K562 (cell line): ENCODE data around the gene MDK. TPM values are rescaled to one million over a fixed set of nuclear protein-coding genes. Genes with fewer than 3 reads are reported as not detected.

Source experiments
- ADNP ChIP-seq: fragments of 200-800 bp; sonication (Bioruptor generic); IDR thresholded peaks from 2 replicates; pipeline ENCODE4 v1.6.1; 2016; ENCODE audit warnings: missing genetic modification characterization, missing compliant biosample characterization
- FIP1L1 ChIP-seq: fragments of 200-400 bp; formaldehyde crosslinking; IDR thresholded peaks from 2 replicates; pipeline ENCODE4 v1.6.1; 2018; ENCODE audit warnings: mild to moderate bottlenecking, low read depth, low read length; ENCODE audit not compliant: poor library complexity, severe bottlenecking
- KDM5B ChIP-seq: fragments of 200-600 bp; sonication (generic); IDR thresholded peaks from 2 replicates; pipeline ENCODE4 v1.6.1; 2012; ENCODE audit warnings: low read depth, mild to moderate bottlenecking, moderate library complexity, low read length, control low read depth, inconsistent platforms; ENCODE audit not compliant: insufficient replicate concordance
- KLF13 ChIP-seq: fragments of 450-650 bp; IDR thresholded peaks from 2 replicates; pipeline ENCODE4 v1.6.1; 2016; ENCODE audit warnings: missing genetic modification characterization, low read depth, mild to moderate bottlenecking, missing compliant biosample characterization, moderate library complexity, borderline replicate concordance
- MYC ChIP-seq, 2 experiments: fragments of 250-450 bp in 1 of 2; sonication (Bioruptor Pico) in 1 of 2; IDR thresholded peaks; 2 replicates each; pipeline versions ENCODE4 v1.5.1 to v1.6.1; 2012 to 2021; ENCODE audit warnings: low read depth in 2 of 2, borderline replicate concordance in 1 of 2, improper control_type of control experiment in 1 of 2, low read length in 1 of 2, mild to moderate bottlenecking in 1 of 2, moderate library complexity in 1 of 2
- OTX1 ChIP-seq: fragments of 450-650 bp; formaldehyde crosslinking; IDR thresholded peaks from 2 replicates; pipeline ENCODE4 v1.4.0; 2022; ENCODE audit warnings: mild to moderate bottlenecking
- SRF ChIP-seq, 2 experiments: fragments of 250-450, 450-650 bp in 1 of 2; sonication (Bioruptor Pico) in 1 of 2; sonication (generic) in 1 of 2; formaldehyde crosslinking; IDR thresholded peaks; 2 replicates each; pipeline versions ENCODE4 v1.5.0 to v1.5.1; 2020 to 2022; ENCODE audit warnings: mild to moderate bottlenecking in 1 of 2, missing genetic modification reagents in 1 of 2
- TBL1XR1 ChIP-seq, 2 experiments: IDR thresholded peaks; 2 replicates each; pipeline ENCODE4 v1.6.1; 2012; ENCODE audit warnings: improper control_type of control experiment in 2 of 2, low read length in 2 of 2, mild to moderate bottlenecking in 1 of 2
- TCF3 ChIP-seq: sonication (generic); formaldehyde crosslinking; IDR thresholded peaks from 2 replicates; pipeline ENCODE4 v1.4.0; 2020; ENCODE audit warnings: mild to moderate bottlenecking, missing genetic modification reagents
- ZKSCAN3 ChIP-seq: fragments of 250-450 bp; sonication (Bioruptor Pico); IDR thresholded peaks from 2 replicates; pipeline ENCODE4 v1.4.0; 2020
- ZNF143 ChIP-seq: sonication (generic); formaldehyde crosslinking; IDR thresholded peaks from 2 replicates; pipeline ENCODE4 v1.9.0; 2022; ENCODE audit warnings: mild to moderate bottlenecking, missing genetic modification reagents
- ZNF354B ChIP-seq: fragments of 250-450 bp; sonication (Bioruptor Pico); IDR thresholded peaks from 2 replicates; pipeline ENCODE4 v1.4.0; 2020
- polyA plus RNA-seq, 8 experiments: library from polyadenylated mRNA; depleted of rRNA in 4 of 8; stranded (reverse) in 5 of 8; unstranded in 3 of 8; fragments of >200 nt; fragmentation: Nextera tagmentation in 2 of 8; fragmentation: Illumina TruSeq in 1 of 8; extraction: Ambion mirVana in 2 of 8; extraction: Trizol in 1 of 8; gene quantifications; 2 replicates each; pipeline versions ENCODE4 v1.2.1 to v1.2.3, GENCODE V29; 2011 to 2014; ENCODE audit warnings: inconsistent platforms in 1 of 8, missing spikeins in 1 of 8
- total RNA-seq, 7 experiments: library from RNA; depleted of rRNA in 6 of 7; stranded (reverse); fragments of >200 nt in 6 of 7; fragmentation: Illumina TruSeq in 2 of 7; extraction: Trizol in 2 of 7; gene quantifications; 2 replicates each; pipeline versions ENCODE4 v1.2.1 to v1.2.3, GENCODE V29; 2011 to 2021; ENCODE audit warnings: low replicate concordance in 1 of 7
- TF ChIP-seq, protein P1 (sequence below): fragments of 450-650 bp; IDR thresholded peaks from 2 replicates; pipeline ENCODE4 v1.6.1; 2016; ENCODE audit warnings: low read depth
- TF ChIP-seq, protein P2 (sequence below): IDR thresholded peaks from 2 replicates; pipeline ENCODE4 v1.6.1; 2012; ENCODE audit warnings: low read depth, low read length, improper control_type of control experiment, borderline replicate concordance
- TF ChIP-seq, protein P3 (sequence below), 2 experiments: fragments of 450-650 bp in 1 of 2; sonication (generic) in 1 of 2; formaldehyde crosslinking in 1 of 2; IDR thresholded peaks in 1 of 2; conservative IDR thresholded peaks in 1 of 2; 2 replicates each; pipeline versions ENCODE4 v1.6.1 to v1.8.1; 2016 to 2023; ENCODE audit warnings: mild to moderate bottlenecking in 2 of 2, moderate library complexity in 2 of 2, inconsistent platforms in 1 of 2, missing genetic modification reagents in 1 of 2

The MDK gene
- total and polyA plus RNA-seq, 9 of the 15 experiments (the other 6 are each of a cell fraction or from before 2014, with no cell fraction given): 20.7 to 700 (median 350) TPM

DNA sequence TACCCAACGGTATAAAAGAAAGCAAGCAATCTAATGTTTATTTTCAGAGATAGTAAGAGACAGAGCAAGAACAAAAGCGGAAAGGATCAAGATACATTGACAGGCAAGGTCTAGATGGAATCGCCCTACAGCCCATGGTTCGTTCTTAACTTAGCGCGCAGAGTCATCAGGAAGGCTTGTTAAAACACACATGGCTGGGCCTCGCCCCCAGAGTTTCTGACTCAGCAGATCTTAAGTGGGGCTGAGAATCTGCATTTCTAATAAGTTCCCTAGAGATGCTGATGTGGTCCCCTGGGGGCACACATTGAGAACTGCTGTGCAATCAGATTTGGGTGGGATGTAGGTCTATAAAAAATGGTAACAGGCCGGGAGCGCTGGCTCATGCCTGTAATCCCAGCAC lies 45.9 kb downstream of the MDK start (continued):
- TF ChIP-seq, protein P1, sequence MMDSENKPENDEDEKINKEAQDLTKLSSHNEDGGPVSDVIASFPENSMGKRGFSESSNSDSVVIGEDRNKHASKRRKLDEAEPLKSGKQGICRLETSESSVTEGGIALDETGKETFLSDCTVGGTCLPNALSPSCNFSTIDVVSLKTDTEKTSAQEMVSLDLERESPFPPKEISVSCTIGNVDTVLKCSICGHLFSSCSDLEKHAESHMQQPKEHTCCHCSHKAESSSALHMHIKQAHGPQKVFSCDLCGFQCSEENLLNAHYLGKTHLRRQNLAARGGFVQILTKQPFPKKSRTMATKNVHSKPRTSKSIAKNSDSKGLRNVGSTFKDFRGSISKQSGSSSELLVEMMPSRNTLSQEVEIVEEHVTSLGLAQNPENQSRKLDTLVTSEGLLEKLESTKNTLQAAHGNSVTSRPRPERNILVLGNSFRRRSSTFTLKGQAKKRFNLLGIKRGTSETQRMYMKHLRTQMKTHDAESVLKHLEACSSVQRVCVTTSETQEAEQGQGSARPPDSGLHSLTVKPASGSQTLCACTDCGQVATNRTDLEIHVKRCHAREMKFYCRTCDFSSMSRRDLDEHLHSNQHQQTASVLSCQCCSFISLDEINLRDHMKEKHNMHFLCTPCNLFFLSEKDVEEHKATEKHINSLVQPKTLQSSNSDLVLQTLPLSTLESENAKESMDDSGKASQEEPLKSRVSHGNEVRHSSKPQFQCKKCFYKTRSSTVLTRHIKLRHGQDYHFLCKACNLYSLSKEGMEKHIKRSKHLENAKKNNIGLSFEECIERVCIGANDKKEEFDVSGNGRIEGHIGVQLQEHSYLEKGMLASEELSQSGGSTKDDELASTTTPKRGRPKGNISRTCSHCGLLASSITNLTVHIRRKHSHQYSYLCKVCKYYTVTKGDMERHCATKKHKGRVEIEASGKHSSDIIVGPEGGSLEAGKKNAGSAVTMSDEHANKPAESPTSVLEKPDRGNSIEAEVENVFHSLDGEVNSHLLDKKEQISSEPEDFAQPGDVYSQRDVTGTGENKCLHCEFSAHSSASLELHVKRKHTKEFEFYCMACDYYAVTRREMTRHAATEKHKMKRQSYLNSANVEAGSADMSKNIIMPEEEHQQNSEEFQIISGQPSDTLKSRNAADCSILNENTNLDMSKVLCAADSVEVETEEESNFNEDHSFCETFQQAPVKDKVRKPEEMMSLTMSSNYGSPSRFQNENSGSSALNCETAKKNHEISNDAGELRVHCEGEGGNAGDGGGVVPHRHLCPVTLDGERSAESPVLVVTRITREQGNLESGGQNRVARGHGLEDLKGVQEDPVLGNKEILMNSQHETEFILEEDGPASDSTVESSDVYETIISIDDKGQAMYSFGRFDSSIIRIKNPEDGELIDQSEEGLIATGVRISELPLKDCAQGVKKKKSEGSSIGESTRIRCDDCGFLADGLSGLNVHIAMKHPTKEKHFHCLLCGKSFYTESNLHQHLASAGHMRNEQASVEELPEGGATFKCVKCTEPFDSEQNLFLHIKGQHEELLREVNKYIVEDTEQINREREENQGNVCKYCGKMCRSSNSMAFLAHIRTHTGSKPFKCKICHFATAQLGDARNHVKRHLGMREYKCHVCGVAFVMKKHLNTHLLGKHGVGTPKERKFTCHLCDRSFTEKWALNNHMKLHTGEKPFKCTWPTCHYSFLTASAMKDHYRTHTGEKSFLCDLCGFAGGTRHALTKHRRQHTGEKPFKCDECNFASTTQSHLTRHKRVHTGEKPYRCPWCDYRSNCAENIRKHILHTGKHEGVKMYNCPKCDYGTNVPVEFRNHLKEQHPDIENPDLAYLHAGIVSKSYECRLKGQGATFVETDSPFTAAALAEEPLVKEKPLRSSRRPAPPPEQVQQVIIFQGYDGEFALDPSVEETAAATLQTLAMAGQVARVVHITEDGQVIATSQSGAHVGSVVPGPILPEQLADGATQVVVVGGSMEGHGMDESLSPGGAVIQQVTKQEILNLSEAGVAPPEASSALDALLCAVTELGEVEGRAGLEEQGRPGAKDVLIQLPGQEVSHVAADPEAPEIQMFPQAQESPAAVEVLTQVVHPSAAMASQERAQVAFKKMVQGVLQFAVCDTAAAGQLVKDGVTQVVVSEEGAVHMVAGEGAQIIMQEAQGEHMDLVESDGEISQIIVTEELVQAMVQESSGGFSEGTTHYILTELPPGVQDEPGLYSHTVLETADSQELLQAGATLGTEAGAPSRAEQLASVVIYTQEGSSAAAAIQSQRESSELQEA: no peak
- TF ChIP-seq ADNP (tag): no peak
- TF ChIP-seq ZNF354B (CRISPR knock-in tag): no peak
- no peak for TF ChIP-seq ZKSCAN3 (CRISPR knock-in tag)
- TF ChIP-seq SRF (CRISPR knock-in tag; IDR thresholded peaks at IDR 0.05): no peak
- no peak for TF ChIP-seq TBL1XR1 (IDR thresholded peaks at IDR 0.05; ENCODE audit: low read length in 2 of 2)
- no peak for TF ChIP-seq KLF13 (tag)
- no peak for TF ChIP-seq ZNF143 (CRISPR knock-in tag)
- TF ChIP-seq TCF3 (CRISPR knock-in tag): peak; percentile 30
- TF ChIP-seq FIP1L1: no peak
- no peak for TF ChIP-seq OTX1
- TF ChIP-seq KDM5B: no peak
- TF ChIP-seq MYC (IDR thresholded peaks at IDR 0.05; ENCODE audit: low read depth, low read length): peak; percentile 70
- TF ChIP-seq MYC (CRISPR knock-in tag; IDR thresholded peaks at IDR 0.05; ENCODE audit: borderline replicate concordance, low read depth): no peak
- TF ChIP-seq, protein P2, sequence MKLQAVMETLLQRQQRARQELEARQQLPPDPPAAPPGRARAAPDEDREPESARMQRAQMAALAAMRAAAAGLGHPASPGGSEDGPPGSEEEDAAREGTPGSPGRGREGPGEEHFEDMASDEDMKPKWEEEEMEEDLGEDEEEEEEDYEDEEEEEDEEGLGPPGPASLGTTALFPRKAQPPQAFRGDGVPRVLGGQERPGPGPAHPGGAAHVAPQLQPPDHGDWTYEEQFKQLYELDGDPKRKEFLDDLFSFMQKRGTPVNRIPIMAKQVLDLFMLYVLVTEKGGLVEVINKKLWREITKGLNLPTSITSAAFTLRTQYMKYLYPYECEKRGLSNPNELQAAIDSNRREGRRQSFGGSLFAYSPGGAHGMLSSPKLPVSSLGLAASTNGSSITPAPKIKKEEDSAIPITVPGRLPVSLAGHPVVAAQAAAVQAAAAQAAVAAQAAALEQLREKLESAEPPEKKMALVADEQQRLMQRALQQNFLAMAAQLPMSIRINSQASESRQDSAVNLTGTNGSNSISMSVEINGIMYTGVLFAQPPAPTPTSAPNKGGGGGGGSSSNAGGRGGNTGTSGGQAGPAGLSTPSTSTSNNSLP: no peak
- TF ChIP-seq, protein P3, sequence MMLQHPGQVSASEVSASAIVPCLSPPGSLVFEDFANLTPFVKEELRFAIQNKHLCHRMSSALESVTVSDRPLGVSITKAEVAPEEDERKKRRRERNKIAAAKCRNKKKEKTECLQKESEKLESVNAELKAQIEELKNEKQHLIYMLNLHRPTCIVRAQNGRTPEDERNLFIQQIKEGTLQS (IDR thresholded peaks at IDR 0.05): peak; percentile 36; the same call in 1 of the 2 replicates
- TF ChIP-seq, protein P3 (CRISPR knock-in tag; conservative IDR thresholded peaks at IDR 0.05): 0 out of 2 replicates have a peak, but pooled peaks have one; percentile 34
